Common myeloid progenitor, CD34-positive (primary cell): ENCODE results near the gene CYP2S1. TPM values are rescaled to one million over a fixed set of nuclear protein-coding genes. Genes with fewer than 3 reads are reported as not detected.
"Not testable (repeated sequence)": the region's sequence is repeated elsewhere in the genome, so short reads cannot be mapped to it uniquely, and the experiment has no call there.

ENCODE experiments used
- CTCF ChIA-PET: fragments of 350-600 bp; sonication (Branson Sonifier 250); formaldehyde crosslinking; loops from one replicate; lab custom pipeline; 2021; ENCODE audit warnings: antibody characterized with exemption; lab: Charles Lee
- POLR2A ChIA-PET: fragments of 350-600 bp; sonication (Branson Sonifier 250); formaldehyde crosslinking; loops from one replicate; lab custom pipeline; 2021; ENCODE audit warnings: antibody characterized with exemption; lab: Charles Lee
- DNase-seq, 3 donors: peaks; one replicate each; pipeline versions ENCODE4 v3.0.0 to v3.0.0-alpha.2; 2013
- H3K27ac ChIP-seq, 2 experiments: 1 replicate in 1 of 2; 2 replicates in 1 of 2; pipeline ENCODE4 v1.7.0; 2013; ENCODE audit warnings: inconsistent platforms in 2 of 2, low read length in 2 of 2, mild to moderate bottlenecking in 2 of 2, low read depth in 1 of 2, moderate library complexity in 1 of 2; ENCODE audit not compliant: severe bottlenecking in 2 of 2, insufficient read depth in 1 of 2, poor library complexity in 1 of 2
- H3K27me3 ChIP-seq, 5 experiments: replicated peaks in 2 of 5; 1 replicate in 3 of 5; 2 replicates in 2 of 5; pipeline versions ENCODE4 v1.6.1 to v1.7.0; 2013; ENCODE audit warnings: low read length in 4 of 5, mild to moderate bottlenecking in 2 of 5, moderate library complexity in 2 of 5, inconsistent platforms in 1 of 5; ENCODE audit not compliant: insufficient read depth in 5 of 5, control insufficient read depth in 4 of 5
- H3K36me3 ChIP-seq, 4 experiments: 1 replicate in 2 of 4; 2 replicates in 2 of 4; pipeline versions ENCODE4 v1.6.1 to v1.7.0; 2013; ENCODE audit warnings: low read length in 3 of 4, control low read depth in 1 of 4, mild to moderate bottlenecking in 1 of 4; ENCODE audit not compliant: control insufficient read depth in 4 of 4, insufficient read depth in 4 of 4
- H3K4me1 ChIP-seq, 4 experiments: 1 replicate in 3 of 4; 2 replicates in 1 of 4; pipeline versions ENCODE4 v1.6.1 to v1.7.1; 2013; ENCODE audit warnings: low read length in 3 of 4, mild to moderate bottlenecking in 3 of 4, control low read depth in 1 of 4, inconsistent platforms in 1 of 4, moderate library complexity in 1 of 4; ENCODE audit not compliant: control insufficient read depth in 4 of 4, insufficient read depth in 4 of 4; ENCODE audit errors: control extremely low read depth in 1 of 4
- H3K4me3 ChIP-seq, 7 experiments: 1 replicate in 4 of 7; 2 replicates in 3 of 7; pipeline versions ENCODE4 v1.5.1 to v1.7.0; 2013; ENCODE audit warnings: mild to moderate bottlenecking in 7 of 7, low read length in 6 of 7, moderate library complexity in 6 of 7, inconsistent platforms in 2 of 7, low read depth in 2 of 7, control low read depth in 1 of 7; ENCODE audit not compliant: insufficient read depth in 4 of 7, control insufficient read depth in 1 of 7; ENCODE audit errors: extremely low read depth in 1 of 7
- H3K9me3 ChIP-seq, 5 experiments: 1 replicate in 4 of 5; 2 replicates in 1 of 5; pipeline versions ENCODE4 v1.6.1 to v1.7.1; 2013; ENCODE audit warnings: low read length in 4 of 5, mild to moderate bottlenecking in 2 of 5, inconsistent platforms in 1 of 5, low read depth in 1 of 5, moderate library complexity in 1 of 5; ENCODE audit not compliant: control insufficient read depth in 4 of 5, insufficient read depth in 2 of 5; ENCODE audit errors: control extremely low read depth in 1 of 5
- WGBS: methylation state at CpG from one replicate; pipeline ENCODE4 v1.1.5; 2013; ENCODE audit not compliant: insufficient coverage; 5-methylcytosine and 5-hydroxymethylcytosine counted together
- polyA plus RNA-seq: library from polyadenylated mRNA; unstranded; fragments of 120-200 nt; gene quantifications from one replicate; pipeline ENCODE4 v1.2.1, GENCODE V29; 2013

CYP2S1 gene
- 3.4 TPM for polyA plus RNA-seq

GRCh38 chr19:41192574-41193429 lies at the start of gene CYP2S1:
Gene CYP2S1, plus strand, starts transcription at chr19:41193219. Its CDS starts 46 bp downstream, at chr19:41193265.
- Histone ChIP-seq H3K9me3 (no peaks in the 10 kb centered on the region), H3K27me3 (peaks cover 0 to 27% (median 6%) of the 10 kb centered on the region in 5 experiments), H3K36me3 (no peaks in the 10 kb centered on the region), H3K4me3 (peak within 1 kb of the TSS in 6 of 7 experiments; percentile 10 to 70 (median 55)), H3K4me1 (peaks cover 4 to 31% (median 23%) of the 10 kb centered on the region in 4 experiments), H3K27ac (no peak within 1 kb of the TSS)
- peak in 2 of 3 donors; percentile 37 to 54 for DNase-seq
- POLR2A ChIA-PET: no interaction called here
- CTCF ChIA-PET: interaction anchor here (1.5 kb wide), 2 partner anchors 10 to 116 kb away, joined by 4 to 5 read pairs; no protein-coding TSS in a partner anchor
- 5% methylated on average over 50 of the region's 58 CpGs for WGBS

GRCh38 chr19:41144403-41144802 lies 48.6 kb upstream of the CYP2S1 start:
- ChIA-PET CTCF (interaction anchor here (0.6 to 1.8 kb wide), 8 partner anchors 10 to 609 kb away, joined by 3 to 8 read pairs (median 4); no protein-coding TSS in a partner anchor), POLR2A (interaction anchor here (0.6 kb wide), 1 partner anchor 17 kb away, joined by 3 read pairs; no protein-coding TSS in a partner anchor)
- no peaks in the 10 kb centered on the region for H3K9me3 ChIP-seq
- peak; percentile 88 to 94 (median 92) for DNase-seq
- no peak overlapping the region for H3K27ac ChIP-seq
- peaks cover 0 to 3% (median 0%) of the 10 kb centered on the region in 5 experiments for H3K27me3 ChIP-seq
- 67% methylated on average over 3 of the region's 7 CpGs for WGBS
- no peak overlapping the region for H3K4me3 ChIP-seq
- H3K4me1 ChIP-seq: no peaks in the 10 kb centered on the region
- H3K36me3 ChIP-seq: no peaks in the 10 kb centered on the region

- 100% methylated on average over 1 of the region's 2 CpGs for WGBS
- CTCF ChIA-PET: no interaction called here
- no peak overlapping the region for H3K27ac ChIP-seq
- no peaks in the 10 kb centered on the region for H3K4me1 ChIP-seq
- POLR2A ChIA-PET: no interaction called here
- no peaks in the 10 kb centered on the region for H3K9me3 ChIP-seq
- H3K4me3 ChIP-seq: no peak overlapping the region
- peak in 1 of 3 donors; percentile 11 for DNase-seq
- peaks cover 0 to 3% (median 0%) of the 10 kb centered on the region in 5 experiments for H3K27me3 ChIP-seq
- no peaks in the 10 kb centered on the region for H3K36me3 ChIP-seq
Measured at GRCh38 chr19:41149831-41150230, 43.2 kb upstream of the CYP2S1 start.

- WGBS: 98% methylated on average over 5 of the region's 7 CpGs
- H3K4me3 ChIP-seq, H3K27ac ChIP-seq, POLR2A ChIA-PET, H3K4me1 ChIP-seq, H3K9me3 ChIP-seq, H3K27me3 ChIP-seq, DNase-seq, CTCF ChIA-PET, H3K36me3 ChIP-seq: not testable (repeated sequence)
Measured at GRCh38 chr19:41150986-41151385, 42.0 kb upstream of the CYP2S1 start.

- no peak for DNase-seq
- 100% methylated on average over 1 of the region's 7 CpGs for whole genome bisulfite sequencing
- ChIA-PET CTCF (interaction anchor here (2.3 kb wide), 1 partner anchor 10 kb away, joined by 8 read pairs; no protein-coding TSS in a partner anchor), POLR2A (no interaction called here)
- no peak overlapping the region for H3K27ac ChIP-seq
- no peaks in the 10 kb centered on the region for H3K27me3 ChIP-seq
- H3K36me3 ChIP-seq: no peaks in the 10 kb centered on the region
- H3K9me3 ChIP-seq: peaks cover 0 to 8% (median 3%) of the 10 kb centered on the region in 5 experiments
- H3K4me1 ChIP-seq: no peaks in the 10 kb centered on the region
- no peak overlapping the region for H3K4me3 ChIP-seq
Measured at GRCh38 chr19:41154060-41154459, 39.0 kb upstream of the CYP2S1 start.

GRCh38 chr19:41156207-41156606 lies 36.8 kb upstream of the CYP2S1 start:
- Histone ChIP-seq H3K27me3 (no peaks in the 10 kb centered on the region), H3K9me3 (peaks cover 0 to 8% (median 3%) of the 10 kb centered on the region in 5 experiments), H3K4me1 (no peaks in the 10 kb centered on the region), H3K36me3 (no peaks in the 10 kb centered on the region), H3K27ac (no peak overlapping the region), H3K4me3 (no peak overlapping the region)
- POLR2A ChIA-PET: no interaction called here
- WGBS: 80% methylated on average over 1 of the region's 2 CpGs
- DNase-seq: no peak
- CTCF ChIA-PET: no interaction called here

GRCh38 chr19:41159881-41160280 lies 33.1 kb upstream of the CYP2S1 start:
- Histone ChIP-seq H3K27ac (no peak overlapping the region), H3K4me1 (no peaks in the 10 kb centered on the region), H3K9me3 (peaks cover 0 to 8% (median 3%) of the 10 kb centered on the region in 5 experiments), H3K36me3 (no peaks in the 10 kb centered on the region), H3K27me3 (no peaks in the 10 kb centered on the region), H3K4me3 (no peak overlapping the region)
- DNase-seq: peak in 2 of 3 donors; percentile 30 to 51
- WGBS: 67% methylated on average over 1 of the region's 2 CpGs
- ChIA-PET CTCF (interaction anchor here (1.1 kb wide), 2 partner anchors 16 to 149 kb away, joined by 3 to 5 read pairs; no protein-coding TSS in a partner anchor), POLR2A (no interaction called here)
